ENCODE results near the gene BNIPL. TPM values are rescaled to one million over a fixed set of nuclear protein-coding genes. Genes with fewer than 3 reads are reported as not detected.

Gene BNIPL
- total and polyA plus RNA-seq, 2 of the 8 experiments (the other 6 are each of a cell fraction or from before 2014, with no cell fraction given) = 2.4 to 3.3 TPM

GRCh38 chr1:151035167-151035566 lies 1.2 kb upstream of the BNIPL start:
- FAIRE-seq = no peak

More at GRCh38 chr1:151035167-151035566, 1.2 kb upstream of the BNIPL start:
- H3K79me2 ChIP-seq (ENCODE audit: control insufficient read depth in 1 of 2, insufficient read depth in 2 of 2, low read length in 2 of 2) = no peaks in the 10 kb centered on the region
- H3K18ac ChIP-seq (ENCODE audit: extremely low read depth, low read length) = no peak overlapping the region
- H2BK120ac ChIP-seq (replicated peaks; ENCODE audit: low read depth, low read length) = no peak overlapping the region
- no peak overlapping the region for H3K4ac ChIP-seq (replicated peaks; ENCODE audit: insufficient read length, low read depth, low read length)
- H3K56ac ChIP-seq (replicated peaks; ENCODE audit: insufficient read length, low read depth, low read length) = no peak overlapping the region
- H2BK5ac ChIP-seq (ENCODE audit: low read depth, low read length) = no peak overlapping the region
- peaks cover 0 to 3% (median 0%) of the 10 kb centered on the region in 4 experiments; a peak in 3 of 7 replicates for H3K4me1 ChIP-seq (replicated peaks in 1 of 4; ENCODE audit: control insufficient read depth in 3 of 4, insufficient read depth in 4 of 4, low read length in 3 of 4)
- no peak overlapping the region for H4K8ac ChIP-seq (ENCODE audit: extremely low read depth, insufficient read depth, low read length)
- POLR2A ChIA-PET (ENCODE audit: partially characterized antibody) = interaction anchor here (0.6 to 6.4 kb wide), 2 partner anchors 13 to 170 kb away, joined by 4 to 58 read pairs; partner anchors contain the start of gene C1orf56
- H3K27ac ChIP-seq (ENCODE audit: low read depth, low read length) = no peak overlapping the region
- no peak overlapping the region for H2BK12ac ChIP-seq (ENCODE audit: low read depth, low read length)
- H3K23me2 ChIP-seq (ENCODE audit: low read depth, low read length) = no peaks in the 10 kb centered on the region
- H3K9ac ChIP-seq (replicated peaks in 1 of 4; ENCODE audit: extremely low read depth in 1 of 4, low read depth in 3 of 4, low read length in 3 of 4) = no peak overlapping the region
- WGBS, 2 experiments (ENCODE audit: extremely low coverage in 1 of 2, insufficient coverage in 1 of 2, insufficient read length in 1 of 2, insufficient replicate concordance in 2 of 2, low coverage in 1 of 2, low lambda C conversion rate in 2 of 2, missing lambda C conversion rate in 1 of 2) = 90% methylated on average over 3 of the region's 3 CpGs; no CpG with 5 or more reads in 1 of the 2 experiments
- H3K23ac ChIP-seq (ENCODE audit: insufficient read length) = no peak overlapping the region
- TF ChIP-seq KDM4A (IDR thresholded peaks at IDR 0.05; ENCODE audit: low read depth, low read length, severe bottlenecking) (no peak), SP1 (IDR thresholded peaks at IDR 0.05; ENCODE audit: low read depth, low read length) (no peak), RAD21 (IDR thresholded peaks at IDR 0.05 in 1 of 2, conservative IDR thresholded peaks at IDR 0.05 in 1 of 2; ENCODE audit: low read depth in 2 of 2, low read length in 2 of 2) (no peak), SIN3A (conservative IDR thresholded peaks at IDR 0.05 in 1 of 2, IDR thresholded peaks at IDR 0.05 in 1 of 2; ENCODE audit: low read depth in 1 of 2, low read length in 2 of 2) (no peak), YY1 (IDR thresholded peaks at IDR 0.05; ENCODE audit: low read depth, low read length) (no peak), GABPA (IDR thresholded peaks at IDR 0.05; ENCODE audit: borderline replicate concordance, insufficient read depth, low read length) (no peak), POLR2AphosphoS5 (IDR thresholded peaks at IDR 0.05; ENCODE audit: low read depth, low read length) (no peak)
- no peak overlapping the region for H3K14ac ChIP-seq (ENCODE audit: insufficient read length)
- H4K5ac ChIP-seq (ENCODE audit: insufficient read length, low read depth, low read length) = no peak overlapping the region
- no peak overlapping the region for H3K4me3 ChIP-seq (ENCODE audit: extremely low read depth in 1 of 4, insufficient read depth in 2 of 4, low read depth in 3 of 4, low read length in 4 of 4)
- no peak overlapping the region for H4K91ac ChIP-seq (replicated peaks; ENCODE audit: insufficient read length, low read length)
- H3K36me3 ChIP-seq (ENCODE audit: control insufficient read depth in 2 of 4, insufficient read depth in 4 of 4, low read length in 3 of 4) = peaks cover 0 to 16% (median 11%) of the 10 kb centered on the region in 4 experiments; a peak in 6 of 8 replicates
- H3K79me1 ChIP-seq (ENCODE audit: low read depth, low read length) = no peaks in the 10 kb centered on the region
- no peak overlapping the region for H2BK20ac ChIP-seq (ENCODE audit: low read length)
- no peak overlapping the region for H2BK15ac ChIP-seq (ENCODE audit: low read length)
- no peaks in the 10 kb centered on the region for H4K20me1 ChIP-seq (replicated peaks in 1 of 2; ENCODE audit: control insufficient read depth in 1 of 2, insufficient read depth in 2 of 2, low read length in 2 of 2)
- CTCF ChIA-PET (ENCODE audit: partially characterized antibody) = interaction anchor here (1.6 to 2.9 kb wide), 2 partner anchors 11 to 65 kb away, joined by 4 to 17 read pairs; no protein-coding TSS in a partner anchor
- H2AFZ ChIP-seq (ENCODE audit: low read length) = no peak overlapping the region
- no peak overlapping the region for H2AK5ac ChIP-seq (ENCODE audit: low read depth, low read length)
- no peak for DNase-seq (ENCODE audit: low read depth in 1 of 2, low spot score in 2 of 2)
- no peak overlapping the region for H3K4me2 ChIP-seq (ENCODE audit: insufficient read depth in 1 of 2, low read depth in 2 of 2, low read length in 2 of 2)
- H3K27me3 ChIP-seq (replicated peaks in 1 of 4; ENCODE audit: control insufficient read depth in 3 of 4, extremely low read depth in 1 of 4, insufficient read depth in 3 of 4, low read length in 3 of 4) = no peaks in the 10 kb centered on the region
- H3K9me3 ChIP-seq (ENCODE audit: insufficient read depth in 2 of 2, low read depth in 1 of 2, low read length in 1 of 2) = no peaks in the 10 kb centered on the region

All from H1 (cell line).